GM12878 (cell line): ENCODE data around the gene ZNF106. TPM values are rescaled to one million over a fixed set of nuclear protein-coding genes. Genes with fewer than 3 reads are reported as not detected.

Experiments
- ATAC-seq: fragments of 200-7000 bp; cut with Tn5 transposase; 3 replicates; pipeline ENCODE4 v1.9.1; 2020; ENCODE audit warnings: mild to moderate bottlenecking, moderate library complexity
- BruUV-seq: library from RNA; stranded (reverse); fragments of 400-500 nt; replicated peaks from 2 replicates; lab custom pipeline; 2021; lab: Mats Ljungman, UMichigan
- CTCF ChIA-PET: fragments of 300-600 bp; sonication (Branson Sonifier 250); formaldehyde crosslinking; extraction: SDS; loops from one replicate; lab custom pipeline; 2021; ENCODE audit warnings: inconsistent platforms; lab: Yijun Ruan, JAX
- POLR2A ChIA-PET: fragments of 350-600 bp; formaldehyde crosslinking; extraction: SDS; loops from one replicate; lab custom pipeline; 2021; ENCODE audit warnings: inconsistent platforms; lab: Charles Lee
- RAD21 ChIA-PET: fragments of 300-600 bp; sonication (Branson Sonifier 250); formaldehyde crosslinking; loops from one replicate; lab custom pipeline; 2023; ENCODE audit warnings: antibody characterized with exemption; ENCODE audit not compliant: unreplicated experiment; lab: Charles Lee
- SMC1A ChIA-PET: fragments of 300-600 bp; sonication (Branson Sonifier 250); formaldehyde crosslinking; loops from one replicate; lab custom pipeline; 2023; ENCODE audit not compliant: unreplicated experiment, uncharacterized antibody; lab: Charles Lee
- DNase-seq: peaks from one replicate; pipeline ENCODE4 v3.0.0-alpha.2; 2011; ENCODE audit warnings: low read depth, low spot score
- FAIRE-seq: peaks from 3 replicates; lab custom pipeline; 2011; peaks lifted over from hg19 to GRCh38; lab: Jason Lieb, UNC
- H2AFZ ChIP-seq: 2 replicates; pipeline ENCODE4 v1.6.0; 2011; ENCODE audit warnings: low read depth, low read length, control low read depth; ENCODE audit not compliant: control insufficient read depth
- H3K27ac ChIP-seq: 2 replicates; pipeline ENCODE4 v1.5.1; 2011; ENCODE audit warnings: control low read depth; ENCODE audit not compliant: control insufficient read depth, insufficient read depth
- H3K27me3 ChIP-seq, 2 experiments: replicated peaks in 1 of 2; 2 replicates each; pipeline versions ENCODE4 v1.6.0 to v1.6.1; 2011; ENCODE audit warnings: low read length in 1 of 2; ENCODE audit not compliant: control insufficient read depth in 2 of 2, insufficient read depth in 2 of 2
- H3K36me3 ChIP-seq, 2 experiments: 2 replicates each; pipeline ENCODE4 v1.5.1; 2011; ENCODE audit warnings: low read length in 1 of 2; ENCODE audit not compliant: control insufficient read depth in 2 of 2, insufficient read depth in 2 of 2
- H3K4me1 ChIP-seq: 2 replicates; pipeline ENCODE4 v1.6.1; 2011; ENCODE audit warnings: mild to moderate bottlenecking, low read length, moderate library complexity, mixed read lengths; ENCODE audit not compliant: control insufficient read depth, insufficient read depth
- H3K4me2 ChIP-seq: 2 replicates; pipeline ENCODE4 v1.6.0; 2011; ENCODE audit warnings: control low read depth; ENCODE audit not compliant: control insufficient read depth, insufficient read depth
- H3K4me3 ChIP-seq: fragments of 200-600 bp; sonication (generic); 2 replicates; pipeline ENCODE4 v1.5.1; 2016
- H3K79me2 ChIP-seq: 2 replicates; pipeline ENCODE4 v1.6.0; 2011; ENCODE audit warnings: low read length; ENCODE audit not compliant: control insufficient read depth, insufficient read depth
- H3K9ac ChIP-seq: 2 replicates; pipeline ENCODE4 v1.8.0; 2011; ENCODE audit warnings: low read length, control low read depth, mixed read lengths; ENCODE audit not compliant: control insufficient read depth, insufficient read depth
- H3K9me3 ChIP-seq: replicated peaks from 3 replicates; pipeline ENCODE4 v1.5.1; 2011; ENCODE audit warnings: mild to moderate bottlenecking, low read length; ENCODE audit not compliant: control insufficient read depth, insufficient read depth
- H4K20me1 ChIP-seq: 2 replicates; pipeline ENCODE4 v1.6.0; 2011; ENCODE audit not compliant: control insufficient read depth, insufficient read depth
- ASH2L ChIP-seq: fragments of 300-600, 200-600 bp; sonication (generic); IDR thresholded peaks from 2 replicates; pipeline ENCODE4 v1.6.1; 2017; ENCODE audit warnings: low read depth, mild to moderate bottlenecking, borderline replicate concordance
- ATF3 ChIP-seq: IDR thresholded peaks from 2 replicates; pipeline ENCODE4 v1.6.1; 2011; ENCODE audit warnings: low read depth, mild to moderate bottlenecking, low read length, moderate library complexity, borderline replicate concordance; ENCODE audit errors: extremely low read depth
- BACH1 ChIP-seq: fragments of 450-650 bp; IDR thresholded peaks from 2 replicates; pipeline ENCODE4 v1.6.1; 2017; ENCODE audit warnings: mild to moderate bottlenecking, borderline replicate concordance
- CHD2 ChIP-seq: IDR thresholded peaks from 2 replicates; pipeline ENCODE4 v1.6.1; 2011; ENCODE audit warnings: low read depth, low read length, improper control_type of control experiment, borderline replicate concordance
- ELK1 ChIP-seq: IDR thresholded peaks from 2 replicates; pipeline ENCODE4 v1.6.1; 2012; ENCODE audit warnings: low read depth, low read length, improper control_type of control experiment
- IRF5 ChIP-seq: fragments of 450-650 bp; IDR thresholded peaks from 2 replicates; pipeline ENCODE4 v1.6.1; 2017; ENCODE audit warnings: borderline replicate concordance
- MEF2A ChIP-seq: IDR thresholded peaks from 2 replicates; pipeline ENCODE4 v1.6.1; 2011; ENCODE audit warnings: low read depth, mild to moderate bottlenecking, low read length, moderate library complexity; ENCODE audit not compliant: insufficient read depth
- RBBP5 ChIP-seq: fragments of 200-600 bp; sonication (generic); conservative IDR thresholded peaks from 2 replicates; pipeline ENCODE4 v1.6.1; 2016
- RFX5 ChIP-seq: IDR thresholded peaks from 2 replicates; pipeline ENCODE4 v1.6.1; 2011; ENCODE audit warnings: low read depth, low read length, improper control_type of control experiment
- SIN3A ChIP-seq: IDR thresholded peaks from 2 replicates; pipeline ENCODE4 v1.6.1; 2012; ENCODE audit warnings: low read depth, low read length, improper control_type of control experiment
- SIX5 ChIP-seq: IDR thresholded peaks from 2 replicates; pipeline ENCODE4 v1.6.1; 2011; ENCODE audit warnings: mild to moderate bottlenecking, low read depth, low read length, moderate library complexity; ENCODE audit not compliant: severe bottlenecking
- SKIL ChIP-seq: fragments of 450-650 bp; IDR thresholded peaks from 2 replicates; pipeline ENCODE4 v1.6.1; 2017; ENCODE audit warnings: mild to moderate bottlenecking, low read depth, inconsistent platforms; ENCODE audit not compliant: poor library complexity, severe bottlenecking
- SMAD5 ChIP-seq: IDR thresholded peaks from 2 replicates; pipeline ENCODE4 v1.6.1; 2016; ENCODE audit warnings: antibody characterized with exemption, low read depth
- SRF ChIP-seq, 2 experiments: IDR thresholded peaks; 2 replicates each; pipeline ENCODE4 v1.6.1; 2011; ENCODE audit warnings: low read depth in 2 of 2, low read length in 2 of 2, mild to moderate bottlenecking in 1 of 2, moderate library complexity in 1 of 2
- YBX1 ChIP-seq: fragments of 450-650 bp; IDR thresholded peaks from 2 replicates; pipeline ENCODE4 v1.6.1; 2016; ENCODE audit warnings: antibody characterized with exemption
- ZNF274 ChIP-seq: IDR thresholded peaks from one replicate; pipeline ENCODE4 v1.8.0; 2011; ENCODE audit not compliant: insufficient read length, insufficient read depth
- ZZZ3 ChIP-seq: IDR thresholded peaks from 2 replicates; pipeline ENCODE4 v1.6.1; 2011; ENCODE audit warnings: low read depth; ENCODE audit not compliant: control insufficient read depth, insufficient read length
- WGBS: methylation state at CpG from one replicate; pipeline ENCODE4 v1.1.6; 2016; ENCODE audit warnings: low lambda C conversion rate; ENCODE audit not compliant: insufficient replicate concordance, insufficient coverage; ENCODE audit errors: missing lambda C conversion rate; 5-methylcytosine and 5-hydroxymethylcytosine counted together
- in situ Hi-C: fragments of 300-500 bp; cut with MboI; formaldehyde crosslinking; loops from 9 replicates; pipeline ENCODE4 v1.14.3; 2018; ENCODE audit warnings: mixed read lengths
- intact Hi-C: fragments of 100-400 bp; cut with micrococcal nuclease; formaldehyde crosslinking; loops from one replicate; pipeline ENCODE4 v1.14.2; 2022; ENCODE audit not compliant: unreplicated experiment
- polyA plus RNA-seq, 11 experiments: library from polyadenylated mRNA; depleted of rRNA in 4 of 11; unstranded in 6 of 11; stranded (reverse) in 5 of 11; fragments of >200 nt; fragmentation: Nextera tagmentation in 4 of 11; fragmentation: Illumina TruSeq in 1 of 11; extraction: Ambion mirVana in 4 of 11; extraction: Trizol in 1 of 11; gene quantifications; 1 replicate in 1 of 11; 2 replicates in 10 of 11; pipeline versions ENCODE4 v1.2.1 to v1.2.3, GENCODE V29; 2011 to 2016; ENCODE audit warnings: inconsistent platforms in 2 of 11, missing spikeins in 2 of 11, low read depth in 1 of 11
- total RNA-seq, 4 experiments: library from RNA; depleted of rRNA in 3 of 4; stranded (reverse); fragments of >200 nt in 3 of 4; fragmentation: Illumina TruSeq in 1 of 4; extraction: Trizol in 1 of 4; gene quantifications; 2 replicates each; pipeline versions ENCODE4 v1.2.1 to v1.2.3, GENCODE V29; 2013 to 2021

ZNF106 gene
- total and polyA plus RNA-seq, 10 of the 15 experiments (the other 5 are each of a cell fraction or from before 2014, with no cell fraction given), result 10.7 to 45.3 (median 32.5) TPM

GRCh38 chr15:42523331-42523730 lies 32.4 kb upstream of the ZNF106 start (continued):
- no peak for TF ChIP-seq ZNF274
- TF ChIP-seq MEF2A, result no peak
- TF ChIP-seq SIN3A, result no peak
- no peak for TF ChIP-seq ELK1

GRCh38 chr15:42511007-42511391 lies 20.1 kb upstream of the ZNF106 start:
- no peaks in the 10 kb centered on the region for H3K9me3 ChIP-seq
- DNase-seq (no peak), FAIRE-seq (no peak), ATAC-seq (no peak)
- TF ChIP-seq ZNF274 (no peak), SMAD5 (no peak), ASH2L (no peak), SIX5 (no peak), YBX1 (no peak), ATF3 (no peak), IRF5 (no peak), RBBP5 (no peak), BACH1 (no peak), ZZZ3 (no peak), CHD2 (no peak), RFX5 (no peak), SKIL (no peak), SRF (IDR thresholded peaks at IDR 0.05; ENCODE audit: low read depth in 2 of 2, low read length in 2 of 2) (no peak)
- WGBS, result 84% methylated on average over 4 of the region's 4 CpGs
- intact Hi-C loops, result no loop called here
- no peak overlapping the region for H3K4me2 ChIP-seq
- no TSS peak for BruUV-seq
- H3K9ac ChIP-seq, result no peak overlapping the region
- POLR2A ChIA-PET, result interaction anchor here (0.6 to 1.0 kb wide), 2 partner anchors 14 to 303 kb away, joined by 3 to 5 read pairs; partner anchors contain the start of gene VPS39
- CTCF ChIA-PET, result interaction anchor here (0.9 to 1.2 kb wide), 2 partner anchors 8 to 11 kb away, joined by 3 to 5 read pairs; no protein-coding TSS in a partner anchor
- in situ Hi-C loops, result no loop called here
- no peak overlapping the region for H3K4me3 ChIP-seq
- SMC1A ChIA-PET, result interaction anchor here (0.8 to 1.6 kb wide), 4 partner anchors 11 to 42 kb away, joined by 3 to 4 read pairs (median 3); partner anchors contain the start of gene ZNF106
- RAD21 ChIA-PET, result interaction anchor here (0.9 kb wide), 1 partner anchor 97 kb away, joined by 3 read pairs; no protein-coding TSS in a partner anchor
- no peak overlapping the region for H2AFZ ChIP-seq
- H3K4me1 ChIP-seq, result peaks cover 3% of the 10 kb centered on the region; the same call in 1 of the 2 replicates
- no peaks in the 10 kb centered on the region for H4K20me1 ChIP-seq
- peaks cover 14% of the 10 kb centered on the region for H3K79me2 ChIP-seq
- H3K27me3 ChIP-seq, result no peaks in the 10 kb centered on the region
- peaks cover 0 to 16% of the 10 kb centered on the region in 2 experiments; a peak in 2 of 4 replicates for H3K36me3 ChIP-seq
- H3K27ac ChIP-seq, result no peak overlapping the region; the same call in 1 of the 2 replicates
